ENCODE measurements around the gene FGGY.

Gene FGGY

GRCh38 chr1:59502009-59502691, 205.3 kb downstream of the FGGY start (continued):
- TF ChIP-seq SP7 (tag by site-specific recombination; IDR thresholded peaks at IDR 0.05) (peak; percentile 98), HIC1 (tag by site-specific recombination; IDR thresholded peaks at IDR 0.05) (peak; percentile 40; the same call in 1 of the 2 replicates), ATF2 (tag by site-specific recombination; IDR thresholded peaks at IDR 0.05; ENCODE audit: low read depth) (0 out of 2 replicates have a peak, but pooled peaks have one; percentile 30)

GRCh38 chr1:59504276-59504675, 207.4 kb downstream of the FGGY start:
- Histone ChIP-seq H3K4me3 (ENCODE audit: low read depth, low read length) (no peak overlapping the region), H3K27ac (ENCODE audit: extremely low read depth, low read depth, low read length) (no peak overlapping the region), H3K9me3 (ENCODE audit: control insufficient read depth, insufficient read depth, low read depth, low read length) (no peaks in the 10 kb centered on the region), H3K36me3 (ENCODE audit: control insufficient read depth in 2 of 2, insufficient read depth in 1 of 2, low read length in 2 of 2) (no peaks in the 10 kb centered on the region), H3K4me1 (ENCODE audit: control insufficient read depth, insufficient read depth, low read length) (peaks cover 12% of the 10 kb centered on the region)
- CTCF ChIA-PET, result no interaction called here
- POLR2A ChIA-PET, result no interaction called here
- TF ChIP-seq ZBTB10 (tag by site-specific recombination; IDR thresholded peaks at IDR 0.05) (no peak), ZFHX2 (tag by site-specific recombination; conservative IDR thresholded peaks at IDR 0.05) (peak; percentile 37)

- CTCF ChIA-PET, result no interaction called here
- POLR2A ChIA-PET, result no interaction called here
- Histone ChIP-seq H3K9me3 (ENCODE audit: control insufficient read depth, insufficient read depth, low read depth, low read length) (no peaks in the 10 kb centered on the region), H3K4me1 (ENCODE audit: control insufficient read depth, insufficient read depth, low read length) (peaks cover 5% of the 10 kb centered on the region), H3K27ac (ENCODE audit: extremely low read depth, low read depth, low read length) (no peak overlapping the region), H3K36me3 (ENCODE audit: control insufficient read depth in 2 of 2, insufficient read depth in 1 of 2, low read length in 2 of 2) (no peaks in the 10 kb centered on the region), H3K4me3 (ENCODE audit: low read depth, low read length) (no peak overlapping the region)
- TF ChIP-seq TCF7L2 (IDR thresholded peaks at IDR 0.05; ENCODE audit: borderline replicate concordance, low read depth, low read length), result no peak
- no peak for TF ChIP-seq ZNF280C (tag by site-specific recombination; IDR thresholded peaks at IDR 0.05)
- TF ChIP-seq KLF7 (tag by site-specific recombination; IDR thresholded peaks at IDR 0.05; ENCODE audit: borderline replicate concordance), result no peak
- no peak for TF ChIP-seq ZNF580 (tag by site-specific recombination; IDR thresholded peaks at IDR 0.05)
- no peak for TF ChIP-seq ZNF274 (IDR thresholded peaks at IDR 0.05; ENCODE audit: low read length)
- TF ChIP-seq ZNF274 (tag by site-specific recombination; IDR thresholded peaks at IDR 0.05; ENCODE audit: borderline replicate concordance), result no peak
- no peak for TF ChIP-seq ZNF560 (tag by site-specific recombination; IDR thresholded peaks at IDR 0.05; ENCODE audit: borderline replicate concordance)
- TF ChIP-seq ZNF600 (tag by site-specific recombination; IDR thresholded peaks at IDR 0.05), result no peak
- TF ChIP-seq PRDM10 (tag by site-specific recombination; IDR thresholded peaks at IDR 0.05), result no peak
- TF ChIP-seq BCL11A (tag by site-specific recombination; IDR thresholded peaks at IDR 0.05; ENCODE audit: low read depth), result no peak
- TF ChIP-seq ZNF704 (tag by site-specific recombination; IDR thresholded peaks at IDR 0.05), result no peak
- TF ChIP-seq EGR2 (tag by site-specific recombination; IDR thresholded peaks at IDR 0.05; ENCODE audit: low read depth), result peak; percentile 37; the same call in 1 of the 2 replicates
Measured at GRCh38 chr1:59505596-59506028, 208.7 kb downstream of the FGGY start.

Data from HEK293 (cell line).